H7 (cell line): ENCODE data around the gene USP47. TPM values are rescaled to one million over a fixed set of nuclear protein-coding genes. Genes with fewer than 3 reads are reported as not detected.
"Not testable (repeated sequence)": the region's sequence is repeated elsewhere in the genome, so short reads cannot be mapped to it uniquely, and the experiment has no call there.

Experiments
- DNase-seq: peaks from one replicate; pipeline ENCODE4 v3.0.0; 2012
- H3K27me3 ChIP-seq: 2 replicates; pipeline ENCODE4 v1.6.0; 2011; ENCODE audit warnings: mild to moderate bottlenecking, low read length; ENCODE audit not compliant: control insufficient read depth, insufficient read depth
- H3K36me3 ChIP-seq: replicated peaks from 2 replicates; pipeline ENCODE4 v1.5.1; 2011; ENCODE audit warnings: low read length; ENCODE audit not compliant: control insufficient read depth, insufficient read depth
- H3K4me3 ChIP-seq: 2 replicates; pipeline ENCODE4 v1.5.1; 2011; ENCODE audit warnings: low read depth, mild to moderate bottlenecking, control low read depth, low read length, moderate library complexity; ENCODE audit not compliant: insufficient read depth
- total RNA-seq: library from RNA; depleted of rRNA; stranded (reverse); fragments of >200 nt; shearing (Covaris generic); gene quantifications from 2 replicates; pipeline ENCODE4 v1.2.3, GENCODE V29; 2014

USP47 gene
- total RNA-seq, 1 experiment from 2014 or later = 25.8 TPM

DNA sequence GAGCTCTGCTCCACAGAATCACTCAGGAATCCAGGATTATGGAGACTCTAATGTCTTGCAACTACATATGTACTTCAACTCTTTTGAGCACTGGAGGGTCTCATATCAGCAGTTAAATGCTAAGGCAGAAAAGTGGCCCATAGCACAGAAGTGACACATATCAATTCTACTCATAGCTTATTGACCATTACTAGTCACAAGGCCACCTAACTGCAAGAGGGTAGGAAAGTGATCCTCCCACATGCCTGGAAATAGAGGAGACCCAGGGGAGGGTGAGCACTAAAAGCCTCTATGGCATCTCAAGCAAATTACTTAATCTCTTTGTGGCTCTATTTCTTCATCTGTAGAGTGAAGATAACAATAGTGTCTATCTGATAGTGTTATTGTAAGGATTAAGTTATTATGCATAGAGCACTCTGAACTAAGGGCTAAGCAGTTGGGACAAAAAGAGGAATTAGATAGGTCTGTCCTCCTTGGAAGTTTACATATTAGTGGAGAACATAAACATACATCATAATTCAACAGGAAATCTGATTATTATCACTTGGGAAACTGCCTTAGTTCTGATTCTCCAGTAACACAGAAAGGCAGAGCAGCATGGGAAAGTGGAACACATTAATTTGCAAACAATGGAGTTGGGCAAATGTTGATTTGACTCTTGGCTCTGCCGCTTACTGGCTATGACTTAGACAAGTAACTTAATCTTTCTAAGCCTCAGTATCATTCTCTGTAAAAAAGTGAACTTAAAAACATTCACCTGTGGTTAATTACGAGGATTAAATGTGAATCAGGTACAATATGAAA, 25.1 kb upstream of the USP47 start:
- H3K36me3 ChIP-seq = no peaks in the 10 kb centered on the region
- no peak overlapping the region for H3K4me3 ChIP-seq
- no peak for DNase-seq
- H3K27me3 ChIP-seq = no peaks in the 10 kb centered on the region

DNA sequence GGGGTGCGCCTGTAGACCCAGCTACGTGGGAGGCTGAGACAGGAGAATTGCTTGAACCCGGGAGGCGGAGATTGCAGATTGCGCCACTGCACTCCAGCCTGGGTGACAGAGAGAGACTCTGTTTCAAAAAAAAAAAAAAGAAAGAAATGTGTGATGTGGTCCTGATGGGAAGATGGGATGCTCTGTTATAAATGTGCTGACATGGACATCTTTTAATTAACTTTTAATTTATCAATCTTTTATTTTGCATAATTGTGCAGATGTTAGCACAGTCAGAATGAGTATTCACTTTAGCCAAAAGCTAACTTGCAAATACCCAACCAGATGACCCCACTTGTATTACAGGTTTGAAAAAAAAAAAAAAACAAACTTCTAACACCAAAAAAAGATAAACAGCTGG, 23.8 kb upstream of the USP47 start:
- no peaks in the 10 kb centered on the region for H3K27me3 ChIP-seq
- H3K4me3 ChIP-seq = no peak overlapping the region
- no peak for DNase-seq
- no peaks in the 10 kb centered on the region for H3K36me3 ChIP-seq

DNA sequence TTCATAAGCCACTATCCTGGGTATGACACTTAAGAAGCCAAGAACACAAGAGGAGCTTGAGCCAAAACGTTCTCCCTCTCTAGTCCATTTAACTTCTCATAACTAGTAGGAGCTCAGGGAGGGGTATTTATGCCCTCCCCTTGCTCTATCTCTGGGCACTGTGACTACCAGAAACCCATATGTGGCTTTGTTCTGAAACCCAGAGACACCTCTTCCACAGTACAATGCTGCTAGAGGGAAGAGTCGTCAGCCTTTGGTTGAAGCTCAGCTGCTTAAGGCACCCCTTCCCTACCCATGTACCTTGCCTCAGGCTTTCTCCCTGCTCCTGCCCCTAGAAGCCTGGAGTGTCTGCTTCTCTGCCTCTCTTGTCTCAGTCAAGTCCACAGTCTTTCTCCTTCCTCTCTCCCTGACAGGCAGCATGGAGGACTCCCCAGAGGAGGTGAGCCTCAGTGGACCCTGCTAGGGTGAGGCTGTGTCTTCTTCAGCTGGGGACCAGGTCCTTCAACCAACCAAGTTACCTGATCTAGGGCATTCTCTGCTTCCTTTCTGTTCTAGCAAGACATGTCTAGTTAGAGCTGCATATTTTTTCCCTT, 23.1 kb upstream of the USP47 start:
- no peaks in the 10 kb centered on the region for H3K27me3 ChIP-seq
- no peak overlapping the region for H3K4me3 ChIP-seq
- no peak for DNase-seq
- no peaks in the 10 kb centered on the region for H3K36me3 ChIP-seq

DNA sequence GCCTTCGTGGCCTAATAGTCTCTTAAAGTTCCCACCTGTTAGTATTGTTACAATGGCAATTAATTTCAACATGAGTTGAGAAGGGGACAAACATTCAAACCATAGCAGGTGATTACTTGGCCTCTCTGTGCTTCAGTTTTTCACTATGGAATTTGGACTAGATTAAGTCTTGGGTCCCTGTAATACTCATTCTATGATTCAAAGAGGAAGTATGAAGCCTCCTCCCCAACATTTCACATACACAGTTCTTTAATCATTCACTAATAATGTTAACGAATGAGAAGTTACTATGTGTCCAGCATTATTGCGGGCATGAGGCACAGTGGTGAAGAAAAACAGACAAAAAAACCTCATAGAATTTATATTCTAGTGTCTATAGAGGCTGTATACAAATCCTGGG, 19.9 kb upstream of the USP47 start:
- Histone ChIP-seq H3K27me3 (no peaks in the 10 kb centered on the region), H3K4me3 (no peak overlapping the region), H3K36me3 (no peaks in the 10 kb centered on the region)
- no peak for DNase-seq

GRCh38 chr11:11822946-11823345, 18.8 kb upstream of the USP47 start:
- no peak for DNase-seq
- H3K36me3 ChIP-seq = no peaks in the 10 kb centered on the region
- no peak overlapping the region for H3K4me3 ChIP-seq
- H3K27me3 ChIP-seq = no peaks in the 10 kb centered on the region

DNA sequence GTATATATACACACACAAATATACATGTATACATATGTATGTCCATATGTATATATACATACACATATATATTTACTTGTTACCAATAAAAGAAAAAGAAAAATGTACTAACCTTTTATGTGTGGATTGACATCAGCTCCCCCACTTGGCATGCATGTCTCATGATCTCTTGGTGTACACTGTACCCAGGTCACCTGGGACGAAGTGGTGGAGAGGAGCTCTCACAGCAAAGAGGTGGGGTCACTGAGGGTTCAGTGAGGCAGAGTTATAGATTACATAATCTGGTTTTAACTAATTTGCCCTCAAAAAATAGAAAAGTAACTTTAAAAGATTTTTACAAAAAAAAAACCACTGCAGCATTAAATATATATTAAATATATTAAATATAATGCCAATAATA, 15.5 kb upstream of the USP47 start:
- DNase-seq = no peak

DNA sequence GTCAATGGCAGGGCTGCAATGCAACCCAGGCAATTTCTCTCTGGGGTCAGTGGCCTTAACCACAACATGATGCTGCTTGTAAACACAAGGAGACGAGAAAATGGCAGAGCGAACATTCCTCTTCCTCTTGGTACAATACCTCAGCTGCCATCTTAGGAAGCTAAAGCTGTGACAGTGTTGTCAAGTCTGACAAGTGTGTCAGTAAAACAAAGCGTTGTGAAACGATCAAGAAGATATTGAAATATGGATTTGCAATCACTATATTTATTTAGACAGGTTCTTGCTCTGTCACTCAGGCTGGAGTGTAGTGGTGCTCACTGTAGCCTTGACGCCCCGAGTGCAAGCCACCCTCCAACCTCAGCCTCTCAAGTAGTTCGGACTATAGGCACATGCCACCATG, 14.5 kb upstream of the USP47 start:
- no peak for DNase-seq
- no peaks in the 10 kb centered on the region for H3K27me3 ChIP-seq
- no peak overlapping the region for H3K4me3 ChIP-seq
- H3K36me3 ChIP-seq = no peaks in the 10 kb centered on the region

More for the DNA sequence above, 15.5 kb upstream of the USP47 start:
- Histone ChIP-seq H3K36me3 (no peaks in the 10 kb centered on the region), H3K27me3 (no peaks in the 10 kb centered on the region), H3K4me3 (no peak overlapping the region)

DNA sequence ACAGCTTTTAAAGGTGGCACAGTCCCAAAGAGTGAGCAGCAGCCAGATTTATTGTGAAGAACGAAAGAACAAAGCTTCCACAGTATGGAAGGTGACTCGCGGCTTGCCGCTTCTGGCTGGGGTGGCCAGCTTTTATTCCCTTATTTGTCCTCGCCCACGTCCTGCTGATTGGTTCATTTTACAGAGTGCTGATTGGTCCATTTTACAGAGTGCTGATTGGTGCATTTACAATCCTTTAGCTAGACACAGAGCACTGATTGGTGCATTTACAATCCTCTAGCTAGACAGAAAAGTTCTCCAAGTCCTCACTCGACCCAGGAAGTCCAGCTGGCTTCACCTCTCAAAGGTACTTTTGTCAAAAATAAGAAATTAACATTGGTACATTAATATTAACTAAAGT, 10.4 kb upstream of the USP47 start:
- H3K4me3 ChIP-seq, H3K36me3 ChIP-seq, H3K27me3 ChIP-seq, DNase-seq: not testable (repeated sequence)

GRCh38 chr11:11836676-11837231, 5.0 kb upstream of the USP47 start:
- no peaks in the 10 kb centered on the region for H3K27me3 ChIP-seq
- no peak for DNase-seq
- H3K4me3 ChIP-seq = no peak overlapping the region
- H3K36me3 ChIP-seq = no peaks in the 10 kb centered on the region

DNA sequence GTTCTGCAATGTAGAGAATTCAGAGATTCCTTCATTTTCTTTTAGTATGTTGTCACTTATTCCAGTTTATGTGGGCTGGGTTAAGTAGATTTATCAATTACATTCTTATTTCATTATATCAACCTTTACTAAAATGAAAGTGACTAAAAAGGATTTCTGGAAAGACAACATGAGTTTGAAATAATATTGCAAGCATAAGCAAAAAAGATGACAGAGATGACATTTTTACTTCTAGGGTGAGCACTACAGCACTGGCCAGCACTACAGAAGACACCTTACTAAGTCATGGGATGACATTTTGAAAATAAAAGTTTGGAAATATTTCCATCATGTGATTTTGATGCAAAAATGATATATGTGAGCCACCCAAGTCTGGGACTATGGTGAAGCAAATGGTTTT, 2.1 kb upstream of the USP47 start:
- DNase-seq = no peak
- no peak overlapping the region for H3K4me3 ChIP-seq
- no peaks in the 10 kb centered on the region for H3K36me3 ChIP-seq
- no peaks in the 10 kb centered on the region for H3K27me3 ChIP-seq

- H3K36me3 ChIP-seq = no peaks in the 10 kb centered on the region
- peak overlapping the region; percentile 85 for H3K4me3 ChIP-seq
- no peaks in the 10 kb centered on the region for H3K27me3 ChIP-seq
- DNase-seq = peak; percentile 58
These were observed 553 bp upstream of the USP47 start for GRCh38 chr11:11841116-11841722.

GRCh38 chr11:11842421-11843008, 743 bp downstream of the USP47 start:
- H3K27me3 ChIP-seq = no peaks in the 10 kb centered on the region
- no peak for DNase-seq
- no peaks in the 10 kb centered on the region for H3K36me3 ChIP-seq
- peak overlapping the region; percentile 85 for H3K4me3 ChIP-seq

GRCh38 chr11:11843211-11843621, 1.4 kb downstream of the USP47 start:
- DNase-seq = no peak
- Histone ChIP-seq H3K36me3 (no peaks in the 10 kb centered on the region), H3K4me3 (no peak overlapping the region; the same call in 1 of the 2 replicates), H3K27me3 (no peaks in the 10 kb centered on the region)

GRCh38 chr11:11843642-11844041, 1.9 kb downstream of the USP47 start:
- no peak for DNase-seq
- Histone ChIP-seq H3K36me3 (no peaks in the 10 kb centered on the region), H3K4me3 (no peak overlapping the region), H3K27me3 (no peaks in the 10 kb centered on the region)

DNA sequence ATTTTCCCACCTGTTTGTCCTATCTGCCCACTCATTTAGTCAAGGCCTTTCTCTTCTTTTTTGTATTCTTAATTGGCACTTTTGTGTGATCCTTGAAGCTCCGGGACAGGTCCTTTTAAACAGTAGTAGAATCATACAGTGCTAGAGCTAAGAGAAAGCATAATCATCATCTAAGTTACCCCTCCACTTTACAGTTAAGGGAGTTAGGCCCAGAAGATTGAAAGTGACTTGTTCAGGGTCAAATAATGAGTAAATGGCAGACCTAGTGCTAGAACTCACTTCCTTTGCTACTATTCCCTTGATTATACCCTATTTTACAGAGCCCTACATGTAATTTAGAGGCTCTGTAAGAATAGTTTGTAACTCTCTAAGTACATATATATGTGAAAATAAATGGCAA, 2.5 kb downstream of the USP47 start:
- DNase-seq = no peak
- H3K27me3 ChIP-seq = no peaks in the 10 kb centered on the region
- no peaks in the 10 kb centered on the region for H3K36me3 ChIP-seq
- H3K4me3 ChIP-seq = no peak overlapping the region
